Ishikawa (cell line): ENCODE measurements around the gene AXIN2.

Experiments
- RAD21 ChIP-seq: IDR thresholded peaks from 2 replicates; pipeline ENCODE4 v1.6.1; 2012; ENCODE audit warnings: low read depth
- TEAD4 ChIP-seq: IDR thresholded peaks from 2 replicates; pipeline ENCODE4 v1.6.1; 2012
- TF ChIP-seq, protein P1 (sequence below): IDR thresholded peaks from 2 replicates; pipeline ENCODE4 v1.6.1; 2012; ENCODE audit warnings: low read depth, mild to moderate bottlenecking

DNA sequence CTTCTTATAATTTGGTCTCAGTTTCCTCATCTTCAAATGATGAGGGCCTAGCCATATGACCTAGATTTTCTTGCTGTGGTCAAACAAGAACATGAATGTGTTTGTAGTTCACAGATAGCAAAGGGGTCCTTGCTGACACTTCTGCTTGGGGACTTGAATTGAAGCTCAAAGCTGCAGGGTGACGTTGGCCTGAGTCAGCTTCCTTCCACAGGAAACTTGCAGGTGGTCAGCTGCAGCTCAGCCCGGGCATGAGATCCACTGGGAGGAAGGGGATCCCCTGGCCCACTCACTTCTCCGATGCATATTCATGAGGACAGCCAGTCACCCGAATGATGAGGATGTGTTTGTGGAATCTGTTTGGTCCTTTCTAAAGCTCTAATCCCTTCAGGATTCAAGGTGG, 42.6 kb upstream of the AXIN2 start:
- no peak for TF ChIP-seq TEAD4
- no peak for TF ChIP-seq RAD21
- TF ChIP-seq, protein P1, sequence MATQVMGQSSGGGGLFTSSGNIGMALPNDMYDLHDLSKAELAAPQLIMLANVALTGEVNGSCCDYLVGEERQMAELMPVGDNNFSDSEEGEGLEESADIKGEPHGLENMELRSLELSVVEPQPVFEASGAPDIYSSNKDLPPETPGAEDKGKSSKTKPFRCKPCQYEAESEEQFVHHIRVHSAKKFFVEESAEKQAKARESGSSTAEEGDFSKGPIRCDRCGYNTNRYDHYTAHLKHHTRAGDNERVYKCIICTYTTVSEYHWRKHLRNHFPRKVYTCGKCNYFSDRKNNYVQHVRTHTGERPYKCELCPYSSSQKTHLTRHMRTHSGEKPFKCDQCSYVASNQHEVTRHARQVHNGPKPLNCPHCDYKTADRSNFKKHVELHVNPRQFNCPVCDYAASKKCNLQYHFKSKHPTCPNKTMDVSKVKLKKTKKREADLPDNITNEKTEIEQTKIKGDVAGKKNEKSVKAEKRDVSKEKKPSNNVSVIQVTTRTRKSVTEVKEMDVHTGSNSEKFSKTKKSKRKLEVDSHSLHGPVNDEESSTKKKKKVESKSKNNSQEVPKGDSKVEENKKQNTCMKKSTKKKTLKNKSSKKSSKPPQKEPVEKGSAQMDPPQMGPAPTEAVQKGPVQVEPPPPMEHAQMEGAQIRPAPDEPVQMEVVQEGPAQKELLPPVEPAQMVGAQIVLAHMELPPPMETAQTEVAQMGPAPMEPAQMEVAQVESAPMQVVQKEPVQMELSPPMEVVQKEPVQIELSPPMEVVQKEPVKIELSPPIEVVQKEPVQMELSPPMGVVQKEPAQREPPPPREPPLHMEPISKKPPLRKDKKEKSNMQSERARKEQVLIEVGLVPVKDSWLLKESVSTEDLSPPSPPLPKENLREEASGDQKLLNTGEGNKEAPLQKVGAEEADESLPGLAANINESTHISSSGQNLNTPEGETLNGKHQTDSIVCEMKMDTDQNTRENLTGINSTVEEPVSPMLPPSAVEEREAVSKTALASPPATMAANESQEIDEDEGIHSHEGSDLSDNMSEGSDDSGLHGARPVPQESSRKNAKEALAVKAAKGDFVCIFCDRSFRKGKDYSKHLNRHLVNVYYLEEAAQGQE, result no peak
